ENCODE measurements around the gene ANGPTL7.
"Not testable (repeated sequence)": the region's sequence is repeated elsewhere in the genome, so short reads cannot be mapped to it uniquely, and the experiment has no call there.

The ANGPTL7 gene

GRCh38 chr1:11170102-11170501 lies 19.1 kb upstream of the ANGPTL7 start:
- DNase-seq, result no peak

DNA sequence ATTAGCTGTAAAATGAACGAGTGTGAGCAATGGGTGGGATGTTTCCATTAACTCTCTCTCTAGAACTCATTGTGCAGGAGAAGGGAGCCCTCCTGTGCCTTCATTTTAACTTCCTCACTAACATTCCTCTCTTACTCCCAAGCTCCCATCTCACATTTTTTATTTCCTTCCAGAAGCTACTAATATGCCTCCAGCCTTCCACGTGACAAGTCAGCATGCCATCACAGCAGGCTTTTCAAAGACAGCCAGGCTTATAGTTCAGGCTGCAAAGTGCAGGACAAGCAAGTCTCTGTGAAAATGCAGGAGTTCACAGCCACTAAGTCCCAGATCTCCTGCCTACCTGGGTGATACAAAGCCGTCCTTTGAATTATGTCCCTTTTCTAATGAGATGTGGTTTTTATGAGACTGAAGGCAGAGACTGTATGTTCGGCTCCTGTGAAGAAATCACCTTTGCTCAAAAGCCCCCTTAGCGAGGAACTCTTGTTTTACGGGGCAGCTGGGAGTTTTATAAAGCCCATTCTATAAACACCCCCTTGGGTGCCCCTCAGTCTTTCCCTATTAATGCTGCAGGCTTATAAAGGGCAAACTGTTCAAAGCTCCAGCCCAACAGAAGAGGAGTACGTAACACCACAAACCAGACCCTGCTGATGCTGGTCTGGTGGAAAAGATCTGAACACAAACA lies 14.8 kb upstream of the ANGPTL7 start:
- no peak for DNase-seq

GRCh38 chr1:11175461-11175860 lies 13.7 kb upstream of the ANGPTL7 start:
- no peak for DNase-seq

- no peak for DNase-seq
Measured at GRCh38 chr1:11176081-11176706, 13.0 kb upstream of the ANGPTL7 start.

DNA sequence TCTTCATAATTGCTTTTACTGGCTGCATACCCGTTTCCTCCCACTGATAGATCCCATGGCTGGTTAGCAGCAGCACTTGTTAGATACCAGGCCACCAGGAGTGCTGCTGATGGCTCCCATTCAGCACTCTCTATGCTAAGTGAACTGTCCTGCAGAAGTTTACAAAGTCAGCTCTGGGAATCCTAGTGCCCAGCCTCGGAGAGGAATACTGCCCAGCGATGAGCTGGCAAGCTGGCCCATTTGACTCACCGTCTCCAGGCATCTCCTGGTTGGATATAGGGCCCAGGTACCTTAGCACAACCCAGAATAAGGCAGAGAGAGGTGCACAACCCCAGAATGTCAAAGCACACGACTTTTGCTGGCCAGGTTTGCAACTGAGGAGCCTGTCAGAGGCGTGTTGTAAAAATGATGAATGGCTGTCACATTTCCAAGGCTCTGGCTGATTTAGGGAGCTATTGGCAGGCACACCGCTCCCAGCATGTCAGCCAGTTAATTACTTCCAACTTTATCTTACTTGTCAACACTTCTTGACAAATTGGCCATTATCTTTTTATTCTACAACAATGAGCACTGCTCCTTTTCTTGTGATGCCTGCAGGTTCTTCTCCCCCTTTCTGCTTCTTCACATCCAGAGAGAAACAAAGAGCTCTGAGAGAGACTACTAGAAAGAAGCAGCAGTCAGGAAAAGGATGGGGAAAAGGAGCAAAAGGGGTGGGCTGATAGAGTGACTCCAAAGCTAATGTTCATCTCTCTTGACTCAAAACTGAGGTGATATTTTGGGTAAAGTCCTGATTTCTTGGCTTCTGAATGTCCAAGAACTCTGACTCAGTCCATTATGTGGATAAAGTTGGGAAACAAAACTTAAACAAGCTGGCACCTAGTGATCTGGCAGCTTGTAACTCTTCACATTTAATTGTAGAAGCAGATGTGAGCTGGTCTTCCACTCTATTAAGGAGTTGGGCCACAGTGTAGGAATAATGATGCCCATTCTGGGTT lies 10.8 kb upstream of the ANGPTL7 start:
- DNase-seq, result no peak

GRCh38 chr1:11179125-11179524 lies 10.0 kb upstream of the ANGPTL7 start:
- no peak for DNase-seq

DNA sequence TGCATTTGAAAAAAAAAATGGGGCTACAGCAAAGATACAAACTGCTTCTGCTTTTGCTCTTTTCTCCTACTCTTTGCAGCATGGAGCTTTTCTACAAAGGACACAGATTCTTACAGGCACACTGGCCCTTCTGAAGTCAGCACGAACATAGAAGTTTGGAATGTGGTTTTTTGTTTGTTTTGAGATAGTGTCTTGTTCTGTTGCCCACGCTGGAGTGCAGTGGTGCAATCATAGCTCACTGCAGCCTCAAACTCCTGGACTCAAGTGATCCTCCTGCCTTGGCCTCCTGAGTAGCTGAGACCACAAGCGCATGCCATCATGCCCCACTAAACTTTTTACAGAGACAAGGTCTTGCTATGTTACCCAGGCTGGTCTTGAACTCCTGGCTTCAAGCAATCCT lies 9.4 kb upstream of the ANGPTL7 start:
- not testable (repeated sequence) for DNase-seq

DNA sequence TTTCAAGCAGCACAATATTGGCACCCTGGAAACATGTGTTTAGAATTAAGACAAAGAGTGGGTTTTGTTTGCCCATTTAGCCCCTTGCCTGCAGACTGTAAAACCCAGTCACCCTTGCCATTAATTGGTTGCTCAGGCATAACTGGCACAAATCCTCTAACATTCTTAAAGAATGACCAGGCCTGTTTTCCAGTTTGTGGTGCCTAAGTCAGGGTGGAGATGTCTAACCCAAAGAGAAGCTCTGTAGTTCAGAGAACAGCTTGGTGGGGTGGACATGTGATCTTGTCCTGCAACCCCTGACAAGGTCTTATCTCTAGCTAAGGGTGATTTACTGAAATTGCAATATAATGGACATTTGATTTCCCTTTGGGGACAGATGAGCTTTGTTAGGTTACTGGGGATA lies 8.8 kb upstream of the ANGPTL7 start:
- DNase-seq, result no peak

DNA sequence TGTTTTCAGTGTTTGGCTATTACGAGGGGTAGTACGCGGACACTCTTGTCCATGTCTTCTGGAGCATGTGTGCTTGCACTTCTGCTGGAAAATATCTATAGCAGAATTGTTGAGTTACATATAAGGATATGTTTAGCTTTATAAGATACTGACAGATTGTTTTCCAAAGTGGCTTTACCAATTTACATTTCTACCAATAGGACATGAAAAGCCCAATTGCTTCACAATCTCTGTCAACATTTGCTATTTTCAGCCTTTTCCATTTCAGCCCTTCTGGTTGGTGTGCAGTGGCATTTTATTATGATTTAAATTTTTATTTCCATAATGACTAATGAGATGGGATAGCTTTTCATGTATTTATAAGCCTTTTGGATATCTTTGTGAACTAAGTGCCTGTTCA lies 6.3 kb upstream of the ANGPTL7 start:
- no peak for DNase-seq

- no peak for DNase-seq
Measured at GRCh38 chr1:11184973-11185372, 4.2 kb upstream of the ANGPTL7 start.

DNA sequence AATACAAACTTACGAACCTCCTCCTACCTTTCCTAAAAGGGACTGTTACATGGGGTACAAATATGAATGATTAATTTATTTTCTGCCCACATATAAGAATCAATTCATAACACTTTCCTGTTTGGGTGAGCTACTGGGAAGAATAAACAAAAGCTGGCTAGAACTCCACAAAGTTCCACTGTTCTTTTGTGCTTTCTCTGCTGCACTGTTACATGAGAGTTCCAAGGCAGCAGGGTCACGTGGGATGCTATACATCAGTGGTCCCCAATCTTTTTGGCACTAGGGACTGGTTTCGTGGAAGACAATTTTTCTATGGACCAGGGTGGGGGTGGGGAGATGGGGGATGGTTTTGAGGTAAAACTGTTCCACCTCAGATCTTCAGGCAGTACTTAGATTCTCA lies 2.2 kb upstream of the ANGPTL7 start:
- no peak for DNase-seq

DNA sequence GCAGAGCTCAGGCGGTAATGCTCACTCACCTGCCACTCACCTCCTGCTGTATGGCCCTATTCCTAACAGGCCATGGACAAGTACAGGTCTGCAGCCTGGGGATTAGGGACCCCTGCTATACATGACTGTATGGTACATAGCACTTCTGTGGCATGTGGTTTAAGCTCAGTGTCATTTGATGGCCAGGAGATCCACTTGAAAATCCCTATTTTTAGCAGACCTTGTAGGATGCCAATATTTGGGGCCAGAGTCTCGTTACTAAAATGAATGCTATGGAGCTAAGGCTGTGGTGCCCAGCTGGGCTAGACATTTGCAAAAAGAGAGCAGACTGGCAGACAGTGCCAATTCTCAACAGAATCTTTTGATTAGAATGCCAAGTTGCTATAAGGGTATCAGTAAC lies 1.7 kb upstream of the ANGPTL7 start:
- DNase-seq, result no peak

GRCh38 chr1:11187931-11188330 lies 1.2 kb upstream of the ANGPTL7 start:
- no peak for DNase-seq

DNA sequence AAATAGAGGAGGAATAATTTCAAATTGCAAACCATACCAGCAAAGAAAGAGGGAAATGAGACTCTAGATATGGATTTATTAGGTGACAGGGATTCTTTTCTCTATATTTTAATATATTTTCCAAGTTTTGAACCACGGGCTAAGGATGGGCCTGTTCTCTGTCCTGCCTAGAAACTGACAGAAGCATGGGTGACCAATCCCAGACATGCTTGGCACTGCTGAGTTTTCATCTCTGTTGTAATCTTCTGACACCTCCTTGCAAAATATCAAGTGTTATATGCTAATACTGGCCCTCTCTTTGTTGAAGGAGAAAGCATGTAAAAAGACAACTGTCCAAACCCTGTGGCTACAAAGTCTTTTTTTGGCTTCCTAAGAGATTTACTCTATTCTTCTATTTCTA lies 774 bp upstream of the ANGPTL7 start:
- DNase-seq, result no peak

- DNase-seq, result no peak
Measured at GRCh38 chr1:11193376-11193775, 4.2 kb downstream of the ANGPTL7 start.

DNA sequence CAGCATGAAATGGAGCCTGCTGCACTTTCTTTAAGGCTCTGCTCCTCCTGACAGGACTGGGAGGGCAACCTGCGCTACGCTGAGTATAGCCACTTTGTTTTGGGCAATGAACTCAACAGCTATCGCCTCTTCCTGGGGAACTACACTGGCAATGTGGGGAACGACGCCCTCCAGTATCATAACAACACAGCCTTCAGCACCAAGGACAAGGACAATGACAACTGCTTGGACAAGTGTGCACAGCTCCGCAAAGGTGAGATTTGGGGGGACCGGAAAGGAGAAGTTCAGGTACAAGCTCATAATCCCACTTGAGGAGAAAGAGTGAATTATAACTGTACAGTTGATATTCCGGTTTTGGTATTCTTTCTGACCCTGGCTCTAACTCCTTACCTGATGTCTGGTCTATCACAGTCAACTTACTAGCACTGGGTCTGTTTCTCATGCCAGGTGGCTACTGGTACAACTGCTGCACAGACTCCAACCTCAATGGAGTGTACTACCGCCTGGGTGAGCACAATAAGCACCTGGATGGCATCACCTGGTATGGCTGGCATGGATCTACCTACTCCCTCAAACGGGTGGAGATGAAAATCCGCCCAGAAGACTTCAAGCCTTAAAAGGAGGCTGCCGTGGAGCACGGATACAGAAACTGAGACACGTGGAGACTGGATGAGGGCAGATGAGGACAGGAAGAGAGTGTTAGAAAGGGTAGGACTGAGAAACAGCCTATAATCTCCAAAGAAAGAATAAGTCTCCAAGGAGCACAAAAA lies 5.4 kb downstream of the ANGPTL7 start:
- DNase-seq, result no peak

GRCh38 chr1:11196945-11197344 lies 7.8 kb downstream of the ANGPTL7 start:
- DNase-seq, result no peak

DNA sequence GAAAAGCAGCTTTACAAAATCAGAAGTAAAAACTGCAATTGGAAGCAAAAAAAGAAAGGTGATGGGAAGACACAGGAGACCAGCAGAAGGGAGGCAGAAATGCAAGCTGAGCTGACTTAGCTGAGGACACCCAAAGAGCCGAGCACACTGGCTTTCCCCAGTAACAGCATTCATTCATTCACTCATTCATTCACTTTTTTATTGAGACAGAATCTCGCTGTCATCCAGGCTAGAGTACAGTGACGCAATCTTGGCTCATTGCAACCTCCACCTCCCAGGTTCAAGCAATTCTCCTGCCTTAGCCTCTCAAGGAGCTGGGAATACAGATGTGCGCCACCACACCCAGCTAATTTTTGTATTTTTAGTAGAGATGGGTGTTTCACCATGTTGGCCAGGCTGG lies 8.2 kb downstream of the ANGPTL7 start:
- DNase-seq, result no peak

GRCh38 chr1:11198257-11198656 lies 9.1 kb downstream of the ANGPTL7 start:
- no peak for DNase-seq

- DNase-seq, result no peak
Measured at GRCh38 chr1:11198851-11199594, 9.9 kb downstream of the ANGPTL7 start.

GRCh38 chr1:11204396-11205190 lies 15.4 kb downstream of the ANGPTL7 start:
- DNase-seq, result no peak
